A549 (cell line): ENCODE results near the gene ATG16L1. TPM values are rescaled to one million over a fixed set of nuclear protein-coding genes. Genes with fewer than 3 reads are reported as not detected.

Experiments used
- ATAC-seq, 2 experiments: fragments of 200-7000 bp in 1 of 2; fragments of >200 bp in 1 of 2; cut with Nextera tagmentation in 1 of 2; cut with Tn5 transposase in 1 of 2; 3 replicates each; pipeline versions ENCODE4 v1.8.0 to v1.9.1; 2018 to 2020; ENCODE audit warnings: mild to moderate bottlenecking in 1 of 2, moderate library complexity in 1 of 2
- CTCF ChIA-PET: fragments of 300-600 bp; sonication (Branson Sonifier 250); formaldehyde crosslinking; extraction: SDS; loops from one replicate; lab custom pipeline; 2021; ENCODE audit warnings: antibody characterized with exemption, inconsistent platforms; lab: Yijun Ruan, JAX
- POLR2A ChIA-PET: fragments of 350-600 bp; formaldehyde crosslinking; extraction: SDS; loops from one replicate; lab custom pipeline; 2021; ENCODE audit warnings: antibody characterized with exemption, inconsistent platforms; lab: Yijun Ruan, JAX
- DNase-seq, 2 experiments: peaks; one replicate each; pipeline versions ENCODE4 v3.0.0 to v3.0.0-alpha.2; 2011 to 2016; ENCODE audit warnings: low read depth in 1 of 2, low spot score in 1 of 2
- FAIRE-seq: peaks from 2 replicates; lab custom pipeline; 2011; peaks lifted over from hg19 to GRCh38; lab: Jason Lieb, UNC
- H3K27ac ChIP-seq, 2 experiments: fragments of >200 bp; sonication (Bioruptor Twin); formaldehyde crosslinking; 3 replicates each; pipeline ENCODE4 v1.5.1; 2016 to 2017
- H3K4me1 ChIP-seq: fragments of >200 bp; sonication (Bioruptor Twin); formaldehyde crosslinking; 3 replicates; pipeline ENCODE4 v1.6.1; 2016
- H3K4me2 ChIP-seq: fragments of >200 bp; sonication (Bioruptor Twin); formaldehyde crosslinking; 3 replicates; pipeline ENCODE4 v1.6.1; 2016
- H3K4me3 ChIP-seq: fragments of >200 bp; sonication (Bioruptor Twin); formaldehyde crosslinking; 3 replicates; pipeline ENCODE4 v1.5.1; 2016
- H3K9me3 ChIP-seq: fragments of >200 bp; sonication (Bioruptor Twin); formaldehyde crosslinking; 3 replicates; pipeline ENCODE4 v1.6.1; 2016
- CBX8 ChIP-seq: fragments of 200-600 bp; sonication (generic); IDR thresholded peaks from 2 replicates; pipeline ENCODE4 v1.6.1; 2016
- CEBPB ChIP-seq, 2 experiments: fragments of >200 bp in 1 of 2; sonication (Bioruptor Twin) in 1 of 2; formaldehyde crosslinking in 1 of 2; IDR thresholded peaks; 2 replicates each; pipeline ENCODE4 v1.6.1; 2012 to 2016
- CHD2 ChIP-seq: fragments of 150-350 bp; IDR thresholded peaks from 2 replicates; pipeline ENCODE4 v1.6.1; 2014; ENCODE audit warnings: low read length; ENCODE audit not compliant: partially characterized antibody
- E2F6 ChIP-seq: IDR thresholded peaks from 2 replicates; pipeline ENCODE4 v1.6.1; 2012; ENCODE audit warnings: low read depth, borderline replicate concordance
- EHF ChIP-seq: fragments of 250-450 bp; sonication (Bioruptor Pico); IDR thresholded peaks from 2 replicates; pipeline ENCODE4 v1.5.0; 2020; ENCODE audit warnings: mild to moderate bottlenecking
- ELK1 ChIP-seq: fragments of 150-350 bp; IDR thresholded peaks from 2 replicates; pipeline ENCODE4 v1.6.1; 2014; ENCODE audit warnings: low read depth, mild to moderate bottlenecking, low read length
- EP300 ChIP-seq, 2 experiments: fragments of >200 bp; sonication (Bioruptor Twin); formaldehyde crosslinking; IDR thresholded peaks; 2 replicates in 1 of 2; 3 replicates in 1 of 2; pipeline ENCODE4 v1.6.1; 2016 to 2017
- FOSL2 ChIP-seq, 2 experiments: fragments of 450-650 bp in 1 of 2; fragments of >200 bp in 1 of 2; sonication (Bioruptor Twin) in 1 of 2; formaldehyde crosslinking; IDR thresholded peaks; 2 replicates each; pipeline versions ENCODE4 v1.5.0 to v1.6.1; 2016 to 2020; ENCODE audit warnings: mild to moderate bottlenecking in 1 of 2, moderate library complexity in 1 of 2
- FOXS1 ChIP-seq: fragments of 250-450 bp; sonication (Bioruptor Pico); IDR thresholded peaks from 2 replicates; pipeline ENCODE4 v1.5.0; 2020; ENCODE audit warnings: mild to moderate bottlenecking, moderate library complexity
- GATA3 ChIP-seq: IDR thresholded peaks from 2 replicates; pipeline ENCODE4 v1.6.1; 2012; ENCODE audit warnings: borderline replicate concordance
- HDAC2 ChIP-seq: fragments of 200-600 bp; sonication (generic); IDR thresholded peaks from 2 replicates; pipeline ENCODE4 v1.6.1; 2016
- HEYL ChIP-seq: fragments of 250-450 bp; sonication (Bioruptor Pico); IDR thresholded peaks from 2 replicates; pipeline ENCODE4 v1.8.0; 2021; ENCODE audit warnings: mild to moderate bottlenecking, moderate library complexity
- HOXA7 ChIP-seq: fragments of 250-450 bp; sonication (Bioruptor Pico); IDR thresholded peaks from 2 replicates; pipeline ENCODE4 v1.5.0; 2020; ENCODE audit warnings: mild to moderate bottlenecking, moderate library complexity
- HOXB5 ChIP-seq: fragments of 250-450 bp; sonication (Bioruptor Pico); IDR thresholded peaks from 2 replicates; pipeline ENCODE4 v1.5.0; 2020; ENCODE audit warnings: mild to moderate bottlenecking, moderate library complexity
- JUN ChIP-seq, 2 experiments: fragments of >200 bp; sonication (Bioruptor Twin); formaldehyde crosslinking; IDR thresholded peaks; 2 replicates in 1 of 2; 3 replicates in 1 of 2; pipeline ENCODE4 v1.6.1; 2016 to 2017
- KDM5A ChIP-seq: fragments of 200-600 bp; sonication (generic); IDR thresholded peaks from 2 replicates; pipeline ENCODE4 v1.6.1; 2016; ENCODE audit warnings: antibody characterized with exemption, mild to moderate bottlenecking
- MAX ChIP-seq: IDR thresholded peaks from 2 replicates; pipeline ENCODE4 v1.6.1; 2012
- MAZ ChIP-seq: fragments of 150-350 bp; IDR thresholded peaks from 2 replicates; pipeline ENCODE4 v1.6.1; 2014; ENCODE audit warnings: antibody characterized with exemption, low read depth, low read length, borderline replicate concordance
- NFE2L2 ChIP-seq: fragments of 150-350 bp; conservative IDR thresholded peaks from 2 replicates; pipeline ENCODE4 v1.6.1; 2014; ENCODE audit warnings: low read length
- NR3C1 ChIP-seq: fragments of >200 bp; sonication (Bioruptor Twin); formaldehyde crosslinking; IDR thresholded peaks from 3 replicates; pipeline ENCODE4 v1.6.1; 2017
- PBX3 ChIP-seq: IDR thresholded peaks from 2 replicates; pipeline ENCODE4 v1.6.1; 2012
- PHF8 ChIP-seq: fragments of 200-600 bp; sonication (generic); IDR thresholded peaks from 2 replicates; pipeline ENCODE4 v1.6.1; 2016; ENCODE audit warnings: low read depth, mild to moderate bottlenecking, antibody characterized with exemption, moderate library complexity, borderline replicate concordance
- RAD21 ChIP-seq, 2 experiments: fragments of >200 bp in 1 of 2; sonication (Bioruptor Twin) in 1 of 2; formaldehyde crosslinking in 1 of 2; IDR thresholded peaks in 1 of 2; conservative IDR thresholded peaks in 1 of 2; 2 replicates in 1 of 2; 3 replicates in 1 of 2; pipeline ENCODE4 v1.6.1; 2012 to 2018; ENCODE audit warnings: inconsistent platforms in 1 of 2
- RARB ChIP-seq: fragments of 250-450 bp; sonication (Bioruptor Pico); IDR thresholded peaks from 2 replicates; pipeline ENCODE4 v1.8.0; 2021; ENCODE audit warnings: mild to moderate bottlenecking, moderate library complexity
- TFCP2L1 ChIP-seq: fragments of 250-450 bp; sonication (Bioruptor Pico); IDR thresholded peaks from 2 replicates; pipeline ENCODE4 v1.5.0; 2021; ENCODE audit warnings: mild to moderate bottlenecking
- ZC3H11A ChIP-seq: fragments of 450-650 bp; IDR thresholded peaks from 2 replicates; pipeline ENCODE4 v1.6.1; 2014; ENCODE audit warnings: antibody characterized with exemption, mild to moderate bottlenecking
- ZNF302 ChIP-seq: fragments of 250-450 bp; sonication (Bioruptor Pico); IDR thresholded peaks from 2 replicates; pipeline ENCODE4 v1.9.0; 2021; ENCODE audit warnings: inconsistent platforms, mild to moderate bottlenecking, moderate library complexity
- ZSCAN20 ChIP-seq: fragments of 250-450 bp; sonication (Bioruptor Pico); IDR thresholded peaks from 2 replicates; pipeline ENCODE4 v1.8.0; 2022; ENCODE audit warnings: mild to moderate bottlenecking, moderate library complexity
- WGBS: methylation state at CpG from one replicate; pipeline ENCODE4 v1.1.6; 2017; ENCODE audit errors: missing lambda C conversion rate; 5-methylcytosine and 5-hydroxymethylcytosine counted together
- polyA plus RNA-seq, 4 experiments: library from polyadenylated mRNA; depleted of rRNA in 3 of 4; stranded (reverse); fragments of >200 nt; fragmentation: RNase III in 1 of 4; extraction: RNeasy Plus Mini Kit Qiagen cat#74134 plus additional on column Dnase treatment in 1 of 4; gene quantifications; 2 replicates in 3 of 4; 3 replicates in 1 of 4; pipeline ENCODE4 v1.2.3, GENCODE V29; 2011 to 2017

Gene ATG16L1
- polyA plus RNA-seq, 2 of the 4 experiments (the other 2 are of a cell fraction): 45.1 to 70.9 TPM

GRCh38 chr2:233320470-233320869 lies 69.0 kb downstream of the ATG16L1 start:
- ChIA-PET POLR2A (no interaction called here), CTCF (interaction anchor here (1.3 kb wide), 1 partner anchor 123 kb away, joined by 3 read pairs; no protein-coding TSS in a partner anchor)
- WGBS: 92% methylated on average over 14 of the region's 17 CpGs
- Histone ChIP-seq H3K4me1 (no peaks in the 10 kb centered on the region), H3K27ac (no peak overlapping the region), H3K4me3 (no peak overlapping the region), H3K9me3 (no peaks in the 10 kb centered on the region), H3K4me2 (no peak overlapping the region)
- DNase-seq (no peak), ATAC-seq (no peak)
- no peak for TF ChIP-seq HOXB5 (CRISPR knock-in tag)
- TF ChIP-seq GATA3: no peak
- TF ChIP-seq RARB (CRISPR knock-in tag): no peak
- no peak for TF ChIP-seq ELK1
- TF ChIP-seq JUN (IDR thresholded peaks at IDR 0.05): no peak
- no peak for TF ChIP-seq MAX
- no peak for TF ChIP-seq NFE2L2
- TF ChIP-seq NR3C1: no peak
- no peak for TF ChIP-seq KDM5A
- no peak for TF ChIP-seq HOXA7
- TF ChIP-seq, all 56 proteins: peak for 0
- no peak for FAIRE-seq

- no peak for ATAC-seq
- CTCF ChIA-PET: interaction anchor here (1.3 kb wide), 1 partner anchor 123 kb away, joined by 3 read pairs; no protein-coding TSS in a partner anchor
- 74% methylated on average over 6 of the region's 6 CpGs for WGBS
These were observed 69.7 kb downstream of the ATG16L1 start for GRCh38 chr2:233321166-233321565.

GRCh38 chr2:233323851-233324250 lies 72.4 kb downstream of the ATG16L1 start:
- POLR2A ChIA-PET: no interaction called here
- H3K4me1 ChIP-seq: no peaks in the 10 kb centered on the region
- no peak overlapping the region for H3K27ac ChIP-seq
- H3K9me3 ChIP-seq: no peaks in the 10 kb centered on the region
- DNase-seq (no peak), FAIRE-seq (no peak), ATAC-seq (peak in 1 of 2 experiments; percentile 27; a peak in 2 of 6 replicates)
- 80% methylated on average over 8 of the region's 8 CpGs for WGBS
- CTCF ChIA-PET: interaction anchor here (1.5 kb wide), 1 partner anchor 10 kb away, joined by 5 read pairs; no protein-coding TSS in a partner anchor
- no peak overlapping the region for H3K4me3 ChIP-seq
- H3K4me2 ChIP-seq: no peak overlapping the region
- no peak for TF ChIP-seq FOSL2 (IDR thresholded peaks at IDR 0.05)
- no peak for TF ChIP-seq FOSL2 (CRISPR knock-in tag; IDR thresholded peaks at IDR 0.05)
- TF ChIP-seq TFCP2L1: no peak
- TF ChIP-seq ZNF302: no peak
- TF ChIP-seq MAZ: no peak
- no peak for TF ChIP-seq RAD21 (conservative IDR thresholded peaks at IDR 0.05 in 1 of 2, IDR thresholded peaks at IDR 0.05 in 1 of 2)
- no peak for TF ChIP-seq E2F6
- no peak for TF ChIP-seq MAX
- no peak for TF ChIP-seq EP300 (IDR thresholded peaks at IDR 0.05)
- TF ChIP-seq HDAC2: no peak
- no peak for TF ChIP-seq CEBPB (IDR thresholded peaks at IDR 0.05)
- TF ChIP-seq EHF (CRISPR knock-in tag): no peak
- no peak for TF ChIP-seq HEYL (CRISPR knock-in tag)
- no peak for TF ChIP-seq CHD2
- no peak for TF ChIP-seq FOXS1 (CRISPR knock-in tag)
- no peak for TF ChIP-seq ZC3H11A
- TF ChIP-seq RARB (CRISPR knock-in tag): no peak
- no peak for TF ChIP-seq PBX3
- TF ChIP-seq PHF8: no peak
- no peak for TF ChIP-seq NFE2L2
- TF ChIP-seq CBX8: no peak
- TF ChIP-seq, all 56 proteins: peak for 0

More at GRCh38 chr2:233321166-233321565, 69.7 kb downstream of the ATG16L1 start:
- Histone ChIP-seq H3K9me3 (no peaks in the 10 kb centered on the region), H3K4me2 (no peak overlapping the region), H3K4me1 (no peaks in the 10 kb centered on the region), H3K27ac (no peak overlapping the region), H3K4me3 (no peak overlapping the region)
- no peak for FAIRE-seq
- no peak for DNase-seq
- TF ChIP-seq MAZ (no peak), ZSCAN20 (CRISPR knock-in tag) (no peak)
- POLR2A ChIA-PET: no interaction called here
